ENCODE results near the gene TSPYL6.

- TF ChIP-seq EP300 (IDR thresholded peaks at IDR 0.05) = no peak
- no peak for TF ChIP-seq POLR2A (IDR thresholded peaks at IDR 0.05; ENCODE audit: low read length)
- TF ChIP-seq CTCF (IDR thresholded peaks at IDR 0.05) = no peak
- no peak for TF ChIP-seq MAX (IDR thresholded peaks at IDR 0.05)
- no peak for TF ChIP-seq MYC (IDR thresholded peaks at IDR 0.05; ENCODE audit: borderline replicate concordance, low read length)
- no peak for TF ChIP-seq CBX8 (IDR thresholded peaks at IDR 0.05)
- no peak for TF ChIP-seq ZFP36 (IDR thresholded peaks at IDR 0.05; ENCODE audit: borderline replicate concordance, partially characterized antibody)
- no peak for TF ChIP-seq ESRRA (IDR thresholded peaks at IDR 0.05; ENCODE audit: borderline replicate concordance, low read length)
These were observed 28.2 kb downstream of the TSPYL6 start for GRCh38 chr2:54227798-54228197.

All from A549 (cell line).